Upper lobe of right lung (tissue), 1 donor: ENCODE results near the gene LRRC17. TPM values are rescaled to one million over a fixed set of nuclear protein-coding genes. Genes with fewer than 3 reads are reported as not detected.

Source experiments
- ATAC-seq: fragments of 200-7000 bp; cut with Tn5 transposase; one replicate; pipeline ENCODE4 v1.9.1; 2020; ENCODE audit warnings: mild to moderate bottlenecking, moderate library complexity
- DNase-seq: peaks from one replicate; pipeline ENCODE4 v3.0.0-alpha.2; 2020
- H3K27ac ChIP-seq: fragments of 200-600 bp; one replicate; pipeline ENCODE4 v1.8.0; 2022
- H3K27me3 ChIP-seq: fragments of 200-600 bp; one replicate; pipeline ENCODE4 v1.8.0; 2022; ENCODE audit warnings: mild to moderate bottlenecking
- H3K36me3 ChIP-seq: fragments of 200-600 bp; one replicate; pipeline ENCODE4 v1.8.0; 2022
- H3K4me1 ChIP-seq: fragments of 200-600 bp; one replicate; pipeline ENCODE4 v1.8.0; 2022
- H3K4me3 ChIP-seq: fragments of 200-600 bp; one replicate; pipeline ENCODE4 v1.8.0; 2022; ENCODE audit warnings: mild to moderate bottlenecking
- H3K9me3 ChIP-seq: fragments of 200-600 bp; one replicate; pipeline ENCODE4 v1.8.0; 2022
- CTCF ChIP-seq: fragments of 200-600 bp; IDR thresholded peaks from one replicate; pipeline ENCODE4 v1.8.0; 2022; ENCODE audit warnings: antibody characterized with exemption
- intact Hi-C: fragments of 100-400 bp; cut with DNase I; formaldehyde crosslinking; loops from one replicate; pipeline ENCODE4 v1.11.0; 2022
- total RNA-seq: library from RNA; stranded (reverse); fragmentation: NEBNext Ultra II Directional; extraction: Animal tissue kit (Norgen Biotek cat#: 25700); gene quantifications from one replicate; pipeline ENCODE4 v1.2.1, GENCODE V29; 2021
- donor health status: DM: no; HTN: yes; CAD: no; lungs with severe emphysema.

The LRRC17 gene
- total RNA-seq, 1 donor from 2014 or later, result 0.58 TPM

- Histone ChIP-seq H3K4me3 (no peak overlapping the region), H3K27me3 (no peaks in the 10 kb centered on the region), H3K9me3 (no peaks in the 10 kb centered on the region), H3K4me1 (peaks cover 9% of the 10 kb centered on the region), H3K27ac (no peak overlapping the region), H3K36me3 (no peaks in the 10 kb centered on the region)
- no peak for TF ChIP-seq CTCF
- intact Hi-C loops, result no loop called here
- DNase-seq, result no peak
- ATAC-seq, result no peak
Measured at GRCh38 chr7:102927312-102927933, 14.6 kb downstream of the LRRC17 start.

DNA sequence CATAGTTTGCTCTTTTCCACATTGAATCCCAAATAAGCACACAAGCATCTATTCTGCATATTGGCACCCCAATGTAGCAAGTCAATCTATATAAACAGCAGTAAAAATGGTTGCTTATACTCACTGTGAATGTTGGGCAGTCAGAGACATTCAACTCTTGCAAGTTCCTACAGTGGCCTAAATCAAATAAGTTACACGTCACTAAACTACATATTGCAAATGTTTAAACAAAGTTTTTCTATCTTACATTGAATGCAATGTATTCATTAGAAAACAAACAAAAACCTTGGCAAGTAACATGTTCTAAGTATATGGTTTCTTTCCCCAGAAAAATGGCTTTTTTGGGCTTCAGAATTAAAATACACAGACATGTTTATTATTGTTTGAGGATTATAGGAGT is 19.0 kb downstream of the LRRC17 start:
- no peak for TF ChIP-seq CTCF
- DNase-seq, result no peak
- peaks cover 13% of the 10 kb centered on the region for H3K4me1 ChIP-seq
- H3K9me3 ChIP-seq, result no peaks in the 10 kb centered on the region
- no peak for ATAC-seq
- H3K27ac ChIP-seq, result no peak overlapping the region
- intact Hi-C loops, result no loop called here
- no peaks in the 10 kb centered on the region for H3K36me3 ChIP-seq
- H3K27me3 ChIP-seq, result no peaks in the 10 kb centered on the region
- H3K4me3 ChIP-seq, result no peak overlapping the region

DNA sequence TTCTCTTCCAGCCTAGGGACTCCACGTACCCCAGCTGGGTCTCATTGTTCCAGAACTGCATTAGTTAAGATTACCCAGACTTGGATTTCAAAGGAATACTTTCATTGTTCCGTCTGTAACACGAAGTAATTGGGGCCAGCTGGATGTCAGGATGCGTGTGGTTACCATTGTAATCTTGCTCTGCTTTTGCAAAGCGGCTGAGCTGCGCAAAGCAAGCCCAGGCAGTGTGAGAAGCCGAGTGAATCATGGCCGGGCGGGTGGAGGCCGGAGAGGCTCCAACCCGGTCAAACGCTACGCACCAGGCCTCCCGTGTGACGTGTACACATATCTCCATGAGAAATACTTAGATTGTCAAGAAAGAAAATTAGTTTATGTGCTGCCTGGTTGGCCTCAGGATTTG is 21.0 kb downstream of the LRRC17 start:
- Histone ChIP-seq H3K36me3 (no peaks in the 10 kb centered on the region), H3K9me3 (no peaks in the 10 kb centered on the region), H3K27me3 (no peaks in the 10 kb centered on the region), H3K4me1 (peaks cover 13% of the 10 kb centered on the region), H3K4me3 (no peak overlapping the region), H3K27ac (peak overlapping the region; percentile 24)
- peak; percentile 67 for ATAC-seq
- intact Hi-C loops, result no loop called here
- peak; percentile 63 for DNase-seq
- no peak for TF ChIP-seq CTCF

GRCh38 chr7:102934239-102934638 is 21.4 kb downstream of the LRRC17 start:
- peak overlapping the region; percentile 24 for H3K27ac ChIP-seq
- DNase-seq (no peak), ATAC-seq (no peak)
- H3K9me3 ChIP-seq, result no peaks in the 10 kb centered on the region
- H3K4me1 ChIP-seq, result peaks cover 13% of the 10 kb centered on the region
- no peaks in the 10 kb centered on the region for H3K27me3 ChIP-seq
- H3K36me3 ChIP-seq, result no peaks in the 10 kb centered on the region
- intact Hi-C loops, result no loop called here
- no peak for TF ChIP-seq CTCF
- no peak overlapping the region for H3K4me3 ChIP-seq

DNA sequence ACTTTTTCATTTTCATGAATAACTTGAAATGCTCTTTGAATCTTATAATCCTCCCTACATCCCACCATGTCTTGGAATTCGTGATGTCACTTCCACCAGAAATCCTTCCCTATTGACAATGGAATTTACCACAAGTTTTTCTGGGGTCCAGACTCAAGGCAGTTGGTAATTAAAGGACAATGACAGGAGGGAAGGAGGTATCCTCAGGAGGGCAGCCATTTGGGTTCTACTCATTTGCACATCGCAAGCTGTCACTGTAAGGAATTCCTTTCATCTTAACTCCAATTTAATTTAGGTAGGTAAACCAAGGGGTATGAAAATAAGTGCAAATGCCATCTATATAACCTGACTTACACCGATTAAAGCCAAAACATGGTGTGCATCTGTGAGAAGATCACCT is 21.9 kb downstream of the LRRC17 start:
- TF ChIP-seq CTCF, result no peak
- intact Hi-C loops, result no loop called here
- Histone ChIP-seq H3K27ac (no peak overlapping the region), H3K4me1 (peaks cover 13% of the 10 kb centered on the region), H3K36me3 (no peaks in the 10 kb centered on the region), H3K4me3 (no peak overlapping the region), H3K27me3 (no peaks in the 10 kb centered on the region), H3K9me3 (no peaks in the 10 kb centered on the region)
- DNase-seq, result no peak
- ATAC-seq, result no peak
